DND-41 (cell line): ENCODE data around the gene TRIAP1.

ENCODE experiments used
- ATAC-seq: fragments of 200-7000 bp; cut with Tn5 transposase; 3 replicates; pipeline ENCODE4 v1.9.1; 2021; ENCODE audit warnings: low read depth; ENCODE audit not compliant: insufficient read depth
- DNase-seq: peaks from one replicate; pipeline ENCODE4 v3.0.0-alpha.2; 2020
- H2AFZ ChIP-seq: 2 replicates; pipeline ENCODE4 v1.6.0; 2012; ENCODE audit warnings: low read depth, low read length
- H3K27ac ChIP-seq: 2 replicates; pipeline ENCODE4 v1.5.1; 2012; ENCODE audit warnings: low read length, inconsistent platforms
- H3K27me3 ChIP-seq: fragments of 200-600 bp; sonication (generic); 2 replicates; pipeline ENCODE4 v1.6.0; 2012; ENCODE audit warnings: low read length, mild to moderate bottlenecking, inconsistent platforms; ENCODE audit not compliant: insufficient read depth, poor library complexity
- H3K36me3 ChIP-seq: 2 replicates; pipeline ENCODE4 v1.5.1; 2012; ENCODE audit warnings: low read length, inconsistent platforms; ENCODE audit not compliant: insufficient read depth
- H3K4me1 ChIP-seq: 2 replicates; pipeline ENCODE4 v1.5.1; 2012; ENCODE audit warnings: mild to moderate bottlenecking, low read length; ENCODE audit not compliant: insufficient read depth
- H3K4me2 ChIP-seq: 2 replicates; pipeline ENCODE4 v1.6.0; 2012; ENCODE audit warnings: mild to moderate bottlenecking, moderate library complexity, low read length, inconsistent platforms; ENCODE audit not compliant: insufficient read depth
- H3K4me3 ChIP-seq, 2 experiments: fragments of 200-600 bp in 1 of 2; shearing (Covaris generic) in 1 of 2; 2 replicates each; pipeline ENCODE4 v1.5.1; 2012 to 2016; ENCODE audit warnings: inconsistent platforms in 2 of 2, low read length in 2 of 2, mild to moderate bottlenecking in 2 of 2, low read depth in 1 of 2, moderate library complexity in 1 of 2
- H3K79me2 ChIP-seq: 2 replicates; pipeline ENCODE4 v1.6.0; 2012; ENCODE audit warnings: low read length, inconsistent platforms; ENCODE audit not compliant: insufficient read depth
- H3K9ac ChIP-seq: 2 replicates; pipeline ENCODE4 v1.6.0; 2012; ENCODE audit warnings: low read depth, mild to moderate bottlenecking, inconsistent platforms, low read length, moderate library complexity
- H3K9me3 ChIP-seq: 2 replicates; pipeline ENCODE4 v1.5.1; 2012; ENCODE audit warnings: low read length, moderate library complexity, mild to moderate bottlenecking, inconsistent platforms; ENCODE audit not compliant: insufficient read depth, severe bottlenecking
- H4K20me1 ChIP-seq: 2 replicates; pipeline ENCODE4 v1.6.0; 2012; ENCODE audit warnings: low read length; ENCODE audit not compliant: insufficient read depth
- CTCF ChIP-seq: IDR thresholded peaks from 2 replicates; pipeline ENCODE4 v1.5.1; 2012; ENCODE audit warnings: borderline replicate concordance, low read length, moderate library complexity, mild to moderate bottlenecking; ENCODE audit not compliant: poor library complexity, severe bottlenecking; ENCODE audit errors: extremely low read depth
- EZH2 ChIP-seq: IDR thresholded peaks from 3 replicates; pipeline ENCODE4 v1.6.1; 2012; ENCODE audit warnings: borderline replicate concordance, low read depth, mild to moderate bottlenecking, moderate library complexity, low read length, inconsistent platforms; ENCODE audit not compliant: severe bottlenecking

The TRIAP1 gene

DNA sequence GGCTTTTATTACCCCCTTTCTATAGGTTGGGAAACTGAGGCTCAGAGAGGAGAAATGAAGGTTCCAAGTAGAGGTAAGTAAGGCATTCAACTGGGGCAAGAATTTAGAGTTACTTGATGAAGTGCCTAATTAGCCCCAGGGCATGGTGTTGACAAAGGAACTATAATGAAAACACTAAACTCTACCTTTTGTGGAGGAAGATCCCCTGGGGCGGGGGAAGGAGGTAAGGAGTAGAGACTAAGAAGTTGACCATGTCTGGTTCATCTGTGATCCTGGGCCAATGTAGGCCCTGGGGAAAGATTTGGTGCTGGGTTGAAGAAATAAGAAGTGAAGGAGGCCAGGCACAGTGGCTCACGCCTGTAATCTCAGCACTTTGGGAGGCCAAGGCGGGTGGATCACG is 24.5 kb downstream of the TRIAP1 start:
- no peaks in the 10 kb centered on the region for H3K4me1 ChIP-seq
- H3K27ac ChIP-seq, result no peak overlapping the region
- H3K9ac ChIP-seq, result no peak overlapping the region
- H3K4me3 ChIP-seq, result no peak overlapping the region
- H4K20me1 ChIP-seq, result no peaks in the 10 kb centered on the region
- H3K9me3 ChIP-seq, result no peaks in the 10 kb centered on the region
- H3K4me2 ChIP-seq, result no peak overlapping the region
- H3K36me3 ChIP-seq, result no peaks in the 10 kb centered on the region
- TF ChIP-seq CTCF (no peak), EZH2 (no peak)
- DNase-seq (no peak), ATAC-seq (no peak)
- no peaks in the 10 kb centered on the region for H3K79me2 ChIP-seq
- no peaks in the 10 kb centered on the region for H3K27me3 ChIP-seq
- no peak overlapping the region for H2AFZ ChIP-seq

DNA sequence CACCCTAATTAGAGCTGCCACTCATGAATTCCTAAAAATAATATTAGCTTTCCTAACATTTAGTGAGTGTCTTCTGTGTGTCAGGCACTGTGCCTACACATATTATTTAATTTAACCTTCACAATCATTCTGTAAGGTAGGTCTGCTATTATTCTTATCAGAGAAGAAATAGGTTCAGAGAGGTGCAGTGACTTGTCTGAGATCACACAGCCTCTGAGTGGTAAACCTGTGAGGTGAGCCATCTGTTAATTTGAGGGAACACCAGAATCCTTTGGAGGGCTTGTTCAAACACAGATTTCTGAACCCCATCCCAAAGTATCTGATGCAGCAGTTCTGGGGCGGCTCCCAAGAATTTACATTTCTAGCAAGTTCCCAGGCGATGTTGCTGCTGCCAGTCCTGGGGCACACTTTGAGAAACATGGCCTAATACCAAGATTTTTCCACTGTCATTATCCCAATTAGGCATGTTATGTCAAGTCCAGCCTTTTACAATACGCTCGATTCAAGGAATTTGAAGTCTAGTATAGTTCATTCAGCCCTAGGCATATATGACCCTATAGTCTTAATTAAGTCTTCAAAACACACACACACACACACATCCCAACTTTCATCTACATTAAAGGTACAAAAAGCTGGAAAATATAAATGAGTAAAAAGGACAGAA is 28.1 kb downstream of the TRIAP1 start:
- no peaks in the 10 kb centered on the region for H3K36me3 ChIP-seq
- H3K9me3 ChIP-seq, result no peaks in the 10 kb centered on the region
- H4K20me1 ChIP-seq, result no peaks in the 10 kb centered on the region
- no peaks in the 10 kb centered on the region for H3K79me2 ChIP-seq
- H3K4me1 ChIP-seq, result no peaks in the 10 kb centered on the region
- ATAC-seq (no peak), DNase-seq (no peak)
- H3K4me3 ChIP-seq, result no peak overlapping the region
- no peak for TF ChIP-seq CTCF
- no peak for TF ChIP-seq EZH2
- no peak overlapping the region for H3K9ac ChIP-seq
- no peak overlapping the region for H3K4me2 ChIP-seq
- no peaks in the 10 kb centered on the region for H3K27me3 ChIP-seq
- H2AFZ ChIP-seq, result no peak overlapping the region
- no peak overlapping the region for H3K27ac ChIP-seq

DNA sequence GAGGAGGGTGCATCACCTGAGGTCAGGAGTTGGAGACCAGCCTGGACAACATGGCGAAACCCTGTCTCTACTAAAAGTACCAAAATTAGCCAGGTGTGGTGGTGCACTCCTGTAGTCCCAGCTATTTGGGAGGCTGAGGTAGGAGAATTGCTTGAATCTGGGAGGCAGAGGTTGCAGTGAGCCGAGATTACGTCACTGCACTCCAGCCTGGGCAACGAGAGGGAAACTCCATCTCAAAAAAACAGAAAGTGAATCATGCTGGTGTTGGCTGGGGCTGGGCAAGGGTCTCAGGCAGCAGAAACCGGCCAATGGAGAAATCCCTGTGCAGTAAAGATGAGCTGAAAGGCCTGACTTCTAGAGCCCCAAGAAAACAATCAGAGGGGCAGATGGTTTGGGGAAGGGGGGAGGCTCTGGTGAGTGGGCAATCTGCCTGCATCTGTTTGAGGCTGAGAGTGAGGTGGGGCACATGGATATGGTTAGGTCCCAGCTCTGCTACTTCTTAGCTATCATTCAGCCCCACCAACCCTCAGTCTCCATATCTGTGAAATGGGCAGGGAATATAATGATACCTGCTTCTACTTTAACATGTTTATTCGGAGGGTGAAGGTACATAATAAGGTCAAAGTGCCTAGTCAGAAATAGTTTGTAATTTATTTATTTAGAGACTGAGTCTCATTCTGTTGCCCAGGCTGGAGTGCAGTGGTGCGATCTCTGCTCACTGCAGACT is 29.5 kb downstream of the TRIAP1 start:
- Histone ChIP-seq H3K27me3 (no peaks in the 10 kb centered on the region), H2AFZ (no peak overlapping the region), H3K9ac (no peak overlapping the region), H3K79me2 (no peaks in the 10 kb centered on the region), H3K4me2 (no peak overlapping the region), H4K20me1 (no peaks in the 10 kb centered on the region), H3K9me3 (no peaks in the 10 kb centered on the region), H3K27ac (no peak overlapping the region), H3K36me3 (no peaks in the 10 kb centered on the region), H3K4me3 (no peak overlapping the region), H3K4me1 (no peaks in the 10 kb centered on the region)
- TF ChIP-seq EZH2 (no peak), CTCF (no peak)
- DNase-seq (no peak), ATAC-seq (no peak)
